Adrenal gland (tissue), 12 donors: ENCODE results near the gene XPR1. TPM values are rescaled to one million over a fixed set of nuclear protein-coding genes. Genes with fewer than 3 reads are reported as not detected.

Experiments used
- DNase-seq, 7 donors: peaks; one replicate each; pipeline ENCODE4 v3.0.0-alpha.2; 2019 to 2020
- H3K27ac ChIP-seq, 5 donors: fragments of 200-600 bp; sonication (generic) in 4 of 5; 1 replicate in 3 of 5; 2 replicates in 2 of 5; pipeline versions ENCODE4 v1.5.1 to v1.8.0; 2016 to 2020; ENCODE audit warnings: mild to moderate bottlenecking in 1 of 5
- H3K27me3 ChIP-seq: fragments of 200-600 bp; 2 replicates; pipeline ENCODE4 v1.8.0; 2021
- H3K36me3 ChIP-seq, 2 donors: fragments of 200-600 bp; replicated peaks in 1 of 2; 1 replicate in 1 of 2; 2 replicates in 1 of 2; pipeline versions ENCODE4 v1.5.1 to v1.8.0; 2018 to 2022
- H3K4me1 ChIP-seq, 2 donors: fragments of 200-600 bp; replicated peaks in 1 of 2; 1 replicate in 1 of 2; 2 replicates in 1 of 2; pipeline versions ENCODE4 v1.5.1 to v1.8.0; 2018 to 2021
- H3K4me3 ChIP-seq, 4 donors: fragments of 200-600 bp; sonication (generic) in 3 of 4; one replicate each; pipeline ENCODE4 v1.5.1; 2016 to 2018
- H3K9me3 ChIP-seq, 3 donors: fragments of 200-600 bp; sonication (generic) in 1 of 3; replicated peaks in 1 of 3; 1 replicate in 2 of 3; 2 replicates in 1 of 3; pipeline versions ENCODE4 v1.5.1 to v1.8.0; 2016 to 2021
- CTCF ChIP-seq, 6 experiments: fragments of 450-650 bp in 4 of 6; fragments of 200-600 bp in 2 of 6; sonication (generic) in 1 of 6; IDR thresholded peaks; 1 replicate in 5 of 6; 2 replicates in 1 of 6; pipeline versions ENCODE4 v1.5.1 to v1.8.0; 2016 to 2021; ENCODE audit warnings: antibody characterized with exemption in 6 of 6, mild to moderate bottlenecking in 2 of 6, moderate library complexity in 1 of 6
- POLR2A ChIP-seq, 2 donors: fragments of 450-650 bp; IDR thresholded peaks; one replicate each; pipeline ENCODE4 v1.6.1; 2017; ENCODE audit warnings: antibody characterized with exemption in 2 of 2, mild to moderate bottlenecking in 2 of 2, moderate library complexity in 1 of 2
- WGBS, 4 donors: extraction: QIAGEN DNeasy Blood & Tissue Kit in 2 of 4; methylation state at CpG; one replicate each; pipeline versions ENCODE4 v1.1.5 to v1.1.7; 2013 to 2017; 5-methylcytosine and 5-hydroxymethylcytosine counted together
- intact Hi-C, 2 donors: fragments of 100-400 bp; cut with DNase I; formaldehyde crosslinking; loops; one replicate each; pipeline versions ENCODE4 v1.14.1 to v1.15.0; 2022 to 2023
- polyA plus RNA-seq, 3 donors: library from polyadenylated mRNA; stranded (reverse); fragments of 200-250 nt in 2 of 3; fragments of 350-450 nt in 1 of 3; fragmentation: Illumina TruSeq in 1 of 3; extraction: RNeasy Lipid Tissue Mini Kit (QIAGEN cat#74804) in 1 of 3; gene quantifications; one replicate each; pipeline ENCODE4 v1.2.3, GENCODE V29; 2013 to 2014
- total RNA-seq, 9 donors: library from RNA; depleted of rRNA in 4 of 9; stranded (reverse); fragments of >200 nt in 4 of 9; fragments of 120-200 nt in 1 of 9; fragmentation: NEBNext Ultra II Directional in 1 of 9; extraction: Animal tissue kit (Norgen Biotek cat#: 25700) in 1 of 9; gene quantifications; one replicate each; pipeline versions ENCODE4 v1.1.0 to v1.2.4, GENCODE V29; 2013 to 2023
- donor health status: healthy with polysubstance abuse.
- donor health status: Bipolar disorder and iron deficiency.
- donor health status: DM: yes; HTN: yes; CAD: no.
- donor health status: DM: no; HTN: no; CAD: no.
- donor health status: DM: no; HTN: no; CAD: no.
- donor health status: DM: yes; HTN: yes; CAD: no.

The XPR1 gene
- total and polyA plus RNA-seq, 12 donors, result 4.8 to 53.0 (median 24.1) TPM

GRCh38 chr1:180893614-180894013 is 261.8 kb downstream of the XPR1 start:
- Histone ChIP-seq H3K27me3 (no peaks in the 10 kb centered on the region), H3K27ac (no peak overlapping the region), H3K4me3 (no peak overlapping the region), H3K36me3 (no peaks in the 10 kb centered on the region), H3K9me3 (no peaks in the 10 kb centered on the region), H3K4me1 (no peaks in the 10 kb centered on the region)
- no peak for TF ChIP-seq CTCF (IDR thresholded peaks at IDR 0.05)
- TF ChIP-seq POLR2A (IDR thresholded peaks at IDR 0.05), result no peak
- intact Hi-C loops, result loop anchor here in 1 of 2 donors (10.0 kb wide), 1 partner anchor 271 kb away; no protein-coding TSS in a partner anchor
- no peak for DNase-seq
- WGBS, 4 donors, result 69 to 89% (median 74%) methylated on average over 3 of the region's 3 CpGs

GRCh38 chr1:180896161-180896560 is 264.3 kb downstream of the XPR1 start:
- no peak overlapping the region for H3K27ac ChIP-seq
- intact Hi-C loops, result loop anchor here in 1 of 2 donors (10.0 kb wide), 1 partner anchor 269 kb away; no protein-coding TSS in a partner anchor
- no peak overlapping the region for H3K4me3 ChIP-seq
- no peaks in the 10 kb centered on the region for H3K4me1 ChIP-seq
- WGBS, 4 donors, result 94 to 97% (median 95%) methylated on average over 3 of the region's 3 CpGs
- no peaks in the 10 kb centered on the region for H3K36me3 ChIP-seq
- no peaks in the 10 kb centered on the region for H3K27me3 ChIP-seq
- H3K9me3 ChIP-seq, result no peaks in the 10 kb centered on the region
- no peak for DNase-seq
- no peak for TF ChIP-seq CTCF (IDR thresholded peaks at IDR 0.05)
- no peak for TF ChIP-seq POLR2A (IDR thresholded peaks at IDR 0.05)

GRCh38 chr1:180898441-180899219 is 266.8 kb downstream of the XPR1 start:
- no peaks in the 10 kb centered on the region for H3K9me3 ChIP-seq
- no peak overlapping the region for H3K27ac ChIP-seq
- H3K4me3 ChIP-seq, result no peak overlapping the region
- no peaks in the 10 kb centered on the region for H3K27me3 ChIP-seq
- H3K36me3 ChIP-seq, result no peaks in the 10 kb centered on the region
- TF ChIP-seq CTCF (IDR thresholded peaks at IDR 0.05) (no peak), POLR2A (IDR thresholded peaks at IDR 0.05) (no peak)
- peak in 1 of 7 donors; percentile 4 for DNase-seq
- no peaks in the 10 kb centered on the region for H3K4me1 ChIP-seq
- WGBS, 4 donors, result 54 to 65% (median 63%) methylated on average over 5 of the region's 5 CpGs
- intact Hi-C loops, result loop anchor here in 1 of 2 donors (10.0 kb wide), 1 partner anchor 266 kb away; no protein-coding TSS in a partner anchor

GRCh38 chr1:180899262-180899661 is 267.4 kb downstream of the XPR1 start:
- Histone ChIP-seq H3K36me3 (no peaks in the 10 kb centered on the region), H3K27me3 (no peaks in the 10 kb centered on the region), H3K4me1 (no peaks in the 10 kb centered on the region), H3K9me3 (no peaks in the 10 kb centered on the region), H3K27ac (no peak overlapping the region), H3K4me3 (no peak overlapping the region)
- DNase-seq, result no peak
- intact Hi-C loops, result loop anchor here in 1 of 2 donors (10.0 kb wide), 1 partner anchor 266 kb away; no protein-coding TSS in a partner anchor
- 87 to 95% (median 92%) methylated on average over 2 to 7 of the region's 7 CpGs for WGBS, 4 donors
- TF ChIP-seq CTCF (IDR thresholded peaks at IDR 0.05), result no peak
- TF ChIP-seq POLR2A (IDR thresholded peaks at IDR 0.05), result no peak
